NCI-H774 (cell line): ENCODE results near the gene SMOC1.

Source experiments
- DNase-seq: peaks from one replicate; lab custom pipeline; 2025; lab: John Stamatoyannopoulos, UW

SMOC1 gene

DNA sequence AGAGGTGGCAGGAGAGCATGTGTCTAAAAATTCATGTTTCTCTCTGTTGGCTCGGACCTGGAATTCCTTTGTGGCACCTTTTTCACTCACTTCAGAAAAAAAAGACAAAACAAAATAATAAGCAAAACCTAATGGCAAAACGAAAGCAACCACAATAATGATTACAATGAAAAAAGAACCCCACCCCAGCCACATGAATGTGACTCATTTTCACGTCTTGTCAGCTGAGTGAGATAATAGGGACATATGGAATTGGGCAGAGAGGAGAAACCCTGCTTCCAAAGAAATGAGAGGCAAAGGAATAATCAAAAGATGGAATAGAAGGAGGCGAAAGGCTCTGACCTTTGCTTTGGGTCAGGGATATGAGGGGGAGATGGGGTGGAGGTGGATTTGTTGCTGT is 166.1 kb downstream of the SMOC1 start:
- no peak for DNase-seq

DNA sequence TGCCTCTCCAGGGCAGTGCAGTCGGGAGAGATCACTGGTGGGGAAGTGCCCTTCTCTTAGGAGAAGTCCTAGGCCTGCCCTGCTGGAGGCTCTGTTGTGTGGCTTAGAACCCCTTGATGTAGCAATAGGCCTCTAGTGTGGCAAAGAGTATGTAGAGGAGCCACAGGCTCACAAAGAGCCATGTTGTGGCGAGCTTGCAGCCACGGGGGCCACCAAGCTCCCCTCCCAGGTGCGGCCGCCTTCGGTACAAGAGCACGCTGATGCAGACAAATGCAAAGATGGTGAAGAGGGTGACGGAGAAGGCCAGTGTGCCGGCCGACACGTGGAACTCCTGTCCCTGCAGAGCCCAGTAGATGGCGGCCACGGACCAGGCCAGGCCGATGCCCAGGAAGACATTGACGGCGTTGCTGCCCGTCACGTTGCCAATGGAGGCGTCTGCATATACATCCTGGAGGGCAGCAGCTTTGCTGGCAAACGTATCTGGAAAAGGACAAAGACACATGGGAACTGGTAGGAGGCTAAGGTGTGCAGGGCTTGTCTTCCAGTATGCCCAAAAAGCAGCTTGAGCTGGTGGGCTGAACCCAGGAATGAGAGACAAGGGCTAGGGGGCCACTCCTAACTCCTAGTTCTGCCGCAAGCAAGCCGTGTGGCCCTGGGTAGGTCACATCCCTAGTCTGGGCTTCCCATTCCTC is 166.8 kb downstream of the SMOC1 start:
- DNase-seq, result peak; percentile 40

DNA sequence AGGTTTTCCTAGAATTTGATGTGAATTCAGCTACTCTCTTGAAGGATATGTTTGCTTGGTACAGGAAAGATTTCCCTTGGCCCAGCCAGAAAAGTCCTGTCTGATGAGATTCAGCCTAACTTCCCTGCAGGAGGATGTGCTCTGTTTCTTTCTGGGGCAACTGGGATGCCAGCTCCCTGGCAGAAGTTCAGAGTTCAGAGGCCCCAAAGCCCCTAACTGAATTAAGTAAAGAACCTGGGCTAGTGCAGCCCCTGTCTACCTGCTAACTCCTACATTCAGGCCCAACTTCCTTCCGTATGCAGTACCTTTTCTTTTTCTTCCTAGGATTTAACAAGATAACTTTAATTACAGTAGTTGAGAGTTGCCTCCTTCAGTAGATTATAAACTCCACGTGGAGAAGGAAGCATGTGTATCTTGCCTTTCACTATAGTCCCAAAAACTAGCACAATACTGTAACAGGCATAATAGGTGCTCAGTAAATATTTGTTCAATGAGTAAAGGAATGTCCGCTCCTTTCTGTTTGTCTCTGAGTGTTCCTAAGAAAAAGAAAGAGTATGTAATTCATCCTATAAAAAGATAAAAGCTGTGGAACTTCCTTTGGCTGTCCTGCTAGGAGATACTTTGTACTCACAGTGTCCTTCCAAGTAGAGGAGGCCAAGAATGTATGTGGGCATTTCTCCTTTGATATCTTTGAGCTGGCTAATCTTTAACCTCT is 168.5 kb downstream of the SMOC1 start:
- DNase-seq, result no peak

DNA sequence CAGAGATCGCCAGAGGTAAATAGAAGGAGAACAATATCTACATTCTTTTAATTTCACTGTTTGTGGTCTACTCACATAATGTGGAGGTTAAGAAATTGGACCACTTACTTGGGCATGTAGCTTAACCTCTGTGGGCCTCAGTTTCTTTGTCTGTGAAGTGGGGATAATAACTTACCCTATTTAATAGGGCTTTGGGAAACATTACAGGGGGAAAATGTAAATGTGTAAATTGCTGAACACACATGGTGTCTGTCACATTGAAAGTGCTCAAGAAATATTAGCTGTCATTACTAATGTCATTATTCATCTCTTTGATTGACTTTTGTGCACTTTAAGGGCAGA is 169.1 kb downstream of the SMOC1 start:
- no peak for DNase-seq

DNA sequence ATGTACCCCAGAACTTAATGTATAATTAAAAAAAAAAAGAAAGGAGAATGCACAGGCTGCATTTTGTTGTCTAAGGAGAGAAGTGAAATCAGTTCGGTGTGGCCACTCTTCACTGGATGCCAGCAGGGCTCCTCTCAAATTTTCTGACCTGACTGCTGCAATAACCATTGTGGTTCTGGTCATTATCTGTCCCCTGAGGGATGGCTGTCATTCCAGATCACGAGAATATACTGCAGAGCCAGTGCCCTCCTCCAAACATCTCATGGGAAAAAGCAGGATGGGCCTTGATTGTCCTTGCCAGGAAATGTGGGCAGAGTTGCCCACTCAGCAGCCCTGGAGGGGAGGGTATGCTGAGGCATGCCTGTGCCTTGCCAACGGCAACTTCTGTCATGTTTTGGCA is 170.4 kb downstream of the SMOC1 start:
- DNase-seq, result no peak

DNA sequence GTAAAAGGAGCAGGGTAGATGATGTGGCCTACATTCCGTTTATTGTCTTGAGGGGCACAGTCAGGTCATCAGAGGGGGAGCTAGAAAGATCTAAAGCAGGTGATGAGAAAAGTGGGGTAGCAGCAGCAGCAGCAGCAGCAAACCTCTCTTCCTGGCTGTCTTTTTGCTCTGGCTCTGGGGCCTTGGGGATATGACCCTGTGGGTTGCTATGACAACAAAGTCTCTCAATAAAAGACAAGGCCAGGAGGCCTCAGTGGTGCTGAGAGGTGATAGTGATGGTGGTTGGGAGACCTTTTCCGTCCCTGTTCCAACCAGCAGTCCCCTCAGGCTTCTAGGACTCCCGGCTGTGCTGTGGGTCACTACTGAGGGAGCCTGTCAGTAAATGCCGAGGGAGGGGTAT is 170.9 kb downstream of the SMOC1 start:
- DNase-seq, result no peak

DNA sequence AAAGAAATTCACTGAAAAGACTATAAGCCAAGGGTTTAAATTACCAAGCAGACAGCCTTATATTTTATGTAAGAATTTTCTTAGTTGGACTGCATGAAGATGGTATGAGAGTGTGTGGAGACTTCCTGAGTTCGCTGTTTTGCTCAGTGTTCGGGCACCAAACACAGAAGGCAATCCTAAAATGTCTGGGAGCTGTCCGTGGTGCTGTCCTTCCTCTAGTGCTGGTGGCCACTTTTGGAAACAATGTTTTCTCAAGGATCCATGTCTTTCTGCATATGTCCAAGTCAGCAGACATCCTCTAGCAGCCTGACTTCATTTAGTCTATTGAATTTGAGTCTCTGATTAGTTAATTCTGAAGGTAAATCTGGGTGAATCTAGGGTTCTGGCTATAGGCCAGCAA is 173.8 kb downstream of the SMOC1 start:
- DNase-seq, result no peak

DNA sequence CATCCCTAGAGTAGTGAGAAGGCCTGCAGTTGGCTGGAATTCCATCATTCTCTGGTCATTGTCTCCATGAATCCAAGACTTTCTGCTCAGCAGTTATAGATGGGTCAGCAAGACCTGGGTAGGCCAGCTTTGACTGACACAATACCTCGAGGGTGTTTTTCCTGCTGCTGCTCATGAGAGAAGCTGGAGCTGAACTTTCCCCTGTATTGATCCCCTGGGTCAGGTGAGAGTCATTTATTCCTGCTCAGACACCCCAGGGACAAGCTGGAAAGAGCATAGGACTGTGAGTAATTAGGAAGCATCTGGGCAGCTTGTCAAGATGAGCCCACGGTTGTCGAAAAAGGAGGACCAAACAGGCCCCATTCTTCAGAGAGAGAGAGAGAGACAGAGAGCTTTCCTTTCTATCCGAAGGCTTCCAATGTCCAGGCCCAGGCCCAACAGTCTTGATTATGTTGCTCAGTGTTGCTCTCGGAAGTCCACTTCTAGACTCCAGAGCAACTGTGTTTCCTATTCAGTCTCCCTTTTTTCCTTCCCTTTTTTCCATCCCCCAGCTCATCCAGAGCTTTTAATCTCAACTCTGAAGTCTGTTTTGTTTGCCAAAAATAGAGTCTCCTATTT is 178.4 kb downstream of the SMOC1 start:
- DNase-seq, result no peak

DNA sequence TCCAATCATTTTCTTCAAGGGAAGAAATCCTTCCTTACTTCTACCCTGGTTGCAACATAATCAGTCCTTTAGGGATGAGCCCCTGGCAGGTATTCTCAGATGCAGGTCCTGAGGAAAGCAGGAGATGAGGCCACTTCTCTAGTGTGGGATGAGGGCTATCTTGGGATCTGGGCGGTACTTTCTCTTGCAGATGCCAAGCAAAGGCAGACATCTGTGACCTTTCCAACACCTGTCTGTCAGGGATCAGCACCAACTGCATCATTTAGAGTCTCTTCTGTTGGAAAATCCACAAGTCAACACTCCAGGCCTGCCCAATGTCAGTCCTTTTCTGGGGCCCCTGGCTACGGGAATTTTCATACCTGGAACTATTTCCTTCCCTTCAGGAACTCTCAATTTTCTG is 180.3 kb downstream of the SMOC1 start:
- DNase-seq, result no peak

DNA sequence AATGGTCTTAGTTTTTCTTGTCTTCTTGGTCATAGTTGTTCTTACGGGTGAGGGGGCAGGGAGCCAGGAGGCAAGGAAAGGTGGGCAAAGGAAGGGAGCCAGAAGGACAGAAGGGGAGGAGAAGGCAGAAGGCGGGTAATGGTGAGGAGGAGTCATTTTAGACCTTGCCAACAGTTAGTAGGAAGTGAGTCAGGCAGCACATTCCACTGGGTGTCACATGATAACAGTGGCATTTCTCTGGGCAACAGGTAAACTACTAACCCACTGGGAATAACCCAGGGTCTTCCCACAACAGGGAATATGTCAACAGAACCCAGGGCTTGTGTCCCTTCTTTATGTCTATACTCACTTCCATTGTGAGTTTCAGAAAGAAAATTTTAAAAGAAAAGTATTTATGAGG is 181.9 kb downstream of the SMOC1 start:
- DNase-seq, result no peak

DNA sequence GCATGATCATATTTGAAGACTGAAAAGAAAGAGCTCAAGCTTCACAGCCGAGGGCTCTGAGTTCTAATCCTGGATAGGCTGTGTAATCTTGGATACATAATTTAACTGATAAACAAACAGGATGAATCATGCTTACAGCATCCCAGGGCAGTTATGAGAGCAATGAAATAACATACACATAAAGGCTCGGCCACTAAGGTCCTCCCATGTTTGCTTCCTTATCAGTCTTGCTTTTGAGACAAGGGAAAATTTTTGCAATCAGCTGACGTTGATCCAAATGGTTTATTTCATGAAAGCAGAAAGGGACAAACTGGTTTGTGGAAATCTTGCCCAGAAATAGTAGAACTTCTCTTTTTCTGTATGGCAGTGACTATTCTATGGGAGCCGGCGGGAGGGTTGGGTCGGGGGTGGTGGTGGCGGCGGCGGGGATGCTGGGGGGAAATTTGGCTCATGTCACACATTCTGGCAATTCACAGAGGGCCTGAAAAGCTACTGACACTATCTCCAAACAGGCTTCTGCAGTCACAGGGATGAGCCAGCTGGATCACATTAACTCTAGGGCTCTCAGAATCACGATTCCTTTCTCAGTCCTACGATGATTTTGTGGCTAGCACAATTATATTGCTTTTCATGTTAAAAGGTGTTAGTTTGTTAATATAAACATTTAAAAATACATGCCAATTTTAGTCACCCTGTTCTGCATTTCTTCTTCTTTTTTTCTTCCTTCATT is 185.1 kb downstream of the SMOC1 start:
- DNase-seq, result no peak

DNA sequence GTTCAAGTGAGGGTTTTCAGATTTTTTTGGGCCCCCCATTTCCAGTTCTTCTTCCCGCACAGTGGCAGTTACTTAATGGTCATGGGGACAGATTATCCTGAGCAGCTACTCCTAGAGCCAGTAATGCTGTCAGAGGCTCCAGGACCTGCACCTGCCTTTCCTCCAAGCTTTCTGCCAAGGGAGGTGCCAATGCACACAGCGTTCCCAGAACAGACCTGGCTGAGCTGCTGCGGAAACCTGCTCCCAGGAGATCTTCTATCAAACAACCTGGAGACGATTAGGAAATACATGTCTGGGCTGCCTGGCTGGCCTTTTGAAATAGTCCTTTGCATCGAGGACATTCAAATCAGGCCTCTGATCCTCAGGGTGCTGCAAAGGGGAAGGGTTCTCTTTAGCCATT is 188.6 kb downstream of the SMOC1 start:
- DNase-seq, result no peak

DNA sequence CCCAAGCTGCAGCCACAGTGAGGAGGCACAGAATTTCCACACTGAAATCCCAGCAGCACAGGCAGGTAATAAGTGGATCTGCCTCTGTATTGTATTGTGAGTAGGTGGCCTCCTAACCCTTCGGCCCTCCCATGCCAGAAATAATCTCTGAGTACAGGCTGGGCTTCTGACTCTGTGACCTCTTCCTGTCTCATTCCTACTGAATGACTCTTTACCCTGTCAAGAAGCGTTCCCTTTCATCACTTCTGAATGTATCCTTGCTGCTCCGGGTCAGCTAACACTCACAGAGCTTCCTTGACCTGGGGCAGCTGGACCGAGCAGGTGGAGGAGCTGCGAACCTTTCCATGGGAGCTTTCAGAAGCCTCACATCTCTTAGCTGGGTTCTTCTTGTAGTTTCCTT is 190.0 kb downstream of the SMOC1 start:
- DNase-seq, result no peak

DNA sequence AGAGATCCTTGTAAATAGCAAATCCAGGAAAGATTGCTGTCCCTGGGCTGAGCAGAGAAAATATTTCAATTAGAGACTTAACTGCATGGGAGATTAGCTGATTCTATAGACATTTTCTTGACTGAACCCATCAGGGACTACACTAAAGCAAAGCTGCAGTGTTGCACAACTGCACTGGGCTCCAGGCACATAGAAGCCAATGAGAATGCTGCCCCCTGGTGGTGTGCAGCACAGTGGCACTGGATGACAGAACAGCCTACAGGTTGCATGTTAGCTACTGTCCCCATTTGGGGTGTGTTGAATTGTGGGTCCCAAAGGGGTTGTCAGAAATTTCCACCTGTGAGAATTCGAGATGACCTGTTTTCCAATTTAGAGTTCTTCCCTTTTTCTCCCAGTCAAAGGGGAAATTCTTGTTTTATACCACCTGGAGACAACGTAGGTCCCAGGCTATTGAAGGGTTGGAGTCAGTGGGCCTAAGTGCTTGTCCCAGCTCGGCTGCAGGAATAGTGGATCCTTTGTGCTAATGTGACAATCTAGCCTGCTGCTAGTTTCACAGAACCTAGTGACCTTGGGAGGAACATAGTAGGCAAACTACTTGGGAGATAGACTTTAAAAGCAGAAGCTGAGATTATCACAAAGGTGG is 194.8 kb downstream of the SMOC1 start:
- peak; percentile 24 for DNase-seq

DNA sequence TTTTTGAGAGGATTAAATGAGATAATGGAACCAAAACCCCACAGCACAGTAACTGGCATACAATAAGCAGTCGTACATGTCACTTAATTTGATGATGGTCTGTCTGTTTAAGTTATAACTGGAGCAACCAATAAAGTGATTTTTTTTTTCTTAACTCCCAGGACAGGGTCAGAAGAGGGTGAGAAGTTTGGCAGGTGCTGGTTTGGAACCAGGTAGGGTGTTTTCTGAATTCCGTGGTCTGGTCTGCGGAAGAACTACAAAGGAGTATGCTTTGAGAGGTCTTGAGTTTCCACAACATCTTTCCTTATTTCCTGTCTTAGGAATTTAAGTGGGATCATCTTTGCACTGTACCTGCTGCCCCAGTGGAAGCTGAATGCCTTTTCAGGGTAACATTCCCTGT is 197.8 kb downstream of the SMOC1 start:
- no peak for DNase-seq

DNA sequence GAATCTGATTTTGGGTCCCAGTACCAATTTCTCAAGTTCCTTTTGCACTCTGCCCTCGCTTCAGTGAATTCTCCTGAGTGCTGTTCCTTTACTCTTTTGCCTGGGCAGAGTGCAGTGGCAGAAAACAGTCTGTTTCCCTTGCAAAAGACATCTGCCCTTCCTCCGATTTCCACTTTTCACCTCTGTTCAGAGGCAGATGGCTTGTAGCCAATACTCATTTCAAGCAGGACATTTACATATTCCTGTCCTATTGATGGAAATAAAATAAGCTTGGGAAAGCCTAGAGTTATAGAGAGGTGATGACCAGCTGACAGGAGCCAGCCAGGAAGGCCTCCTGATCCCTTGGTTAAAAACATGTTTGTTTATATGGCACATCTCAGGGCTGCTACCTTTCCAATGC is 198.5 kb downstream of the SMOC1 start:
- DNase-seq, result no peak

DNA sequence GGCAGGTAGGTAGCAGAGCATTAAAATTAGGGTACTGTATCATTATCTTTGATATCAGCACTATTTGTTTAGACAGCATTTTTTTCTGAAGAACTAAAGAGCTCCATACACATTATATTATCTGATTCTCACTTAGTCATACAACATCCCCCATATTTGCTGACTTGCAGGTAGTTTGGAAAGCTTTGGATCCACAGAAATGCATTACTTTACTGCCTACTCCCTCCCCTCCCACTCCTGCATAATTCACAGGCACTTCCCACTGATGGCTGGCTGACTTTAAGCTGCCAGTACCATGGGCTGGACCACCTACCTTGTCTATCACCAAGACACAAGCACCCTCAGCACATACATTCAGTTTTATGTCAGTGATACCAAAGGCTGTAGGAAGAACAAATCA is 199.1 kb downstream of the SMOC1 start:
- no peak for DNase-seq

DNA sequence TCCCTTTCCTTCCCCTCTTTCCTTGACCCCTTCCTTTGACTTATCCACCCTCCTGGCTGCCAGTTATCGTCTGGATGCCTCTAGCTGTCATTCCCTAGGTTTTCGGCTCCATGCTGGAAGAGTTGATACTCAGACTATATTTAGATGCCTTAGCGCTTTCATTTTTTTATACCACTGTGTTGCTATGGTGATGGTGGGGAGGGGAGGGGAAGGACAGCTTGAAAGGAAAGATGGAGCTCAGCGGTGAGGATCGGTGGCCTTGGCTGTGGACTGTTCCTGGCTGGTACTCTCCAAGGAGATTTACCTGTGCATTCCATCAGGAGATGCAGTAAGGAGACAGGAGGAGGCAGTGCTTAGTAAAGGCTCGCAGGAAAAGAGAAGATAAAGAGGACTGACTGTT is 200.9 kb downstream of the SMOC1 start:
- no peak for DNase-seq
